AG04450 (cell line): Measurements from ENCODE around the gene TWNK. TPM values are rescaled to one million over a fixed set of nuclear protein-coding genes. Genes with fewer than 3 reads are reported as not detected.

Experiments used
- CTCF ChIA-PET: fragments of 300-600, 350-600 bp; formaldehyde crosslinking; extraction: SDS; loops from one replicate; lab custom pipeline; 2022; ENCODE audit warnings: antibody characterized with exemption, inconsistent platforms; lab: Charles Lee
- POLR2A ChIA-PET: fragments of 350-600 bp; formaldehyde crosslinking; extraction: SDS; loops from one replicate; lab custom pipeline; 2021; ENCODE audit warnings: antibody characterized with exemption, inconsistent platforms; lab: Yijun Ruan, JAX
- DNase-seq: peaks from one replicate; pipeline ENCODE4 v3.0.0-alpha.2; 2011; ENCODE audit warnings: low read depth, low spot score
- H3K27ac ChIP-seq: one replicate; pipeline ENCODE4 v1.5.1; 2012; ENCODE audit warnings: low read depth, low read length, control low read depth
- H3K27me3 ChIP-seq: one replicate; pipeline ENCODE4 v1.6.0; 2012; ENCODE audit warnings: low read length; ENCODE audit not compliant: control insufficient read depth, insufficient read depth
- H3K4me3 ChIP-seq: 2 replicates; pipeline ENCODE4 v1.5.1; 2011; ENCODE audit warnings: mild to moderate bottlenecking, low read depth, low read length, control low read depth
- H3K9me3 ChIP-seq: 2 replicates; pipeline ENCODE4 v1.5.1; 2012; ENCODE audit warnings: low read length; ENCODE audit not compliant: control insufficient read depth, insufficient read depth
- CTCF ChIP-seq: IDR thresholded peaks from 2 replicates; pipeline ENCODE4 v1.5.1; 2011; ENCODE audit warnings: low read depth, low read length, control low read depth, inconsistent platforms
- polyA plus RNA-seq: library from polyadenylated mRNA; depleted of rRNA; stranded (reverse); fragments of >200 nt; gene quantifications from 2 replicates; pipeline ENCODE4 v1.2.3, GENCODE V29; 2011

TWNK gene
- polyA plus RNA-seq, 1 experiment = 4.3 TPM

GRCh38 chr10:101016814-101017213 is 29.5 kb downstream of the TWNK start:
- TF ChIP-seq CTCF = no peak
- no peaks in the 10 kb centered on the region for H3K27me3 ChIP-seq
- no peak for DNase-seq
- H3K9me3 ChIP-seq = no peaks in the 10 kb centered on the region
- POLR2A ChIA-PET = no interaction called here
- no peak overlapping the region for H3K4me3 ChIP-seq
- CTCF ChIA-PET = interaction anchor here (1.5 to 6.6 kb wide), 7 partner anchors 10 to 125 kb away, joined by 7 to 271 read pairs (median 27); partner anchors contain the start of genes KAZALD1 and LZTS2
- no peak overlapping the region for H3K27ac ChIP-seq

GRCh38 chr10:101018118-101018599 is 30.8 kb downstream of the TWNK start:
- no peak for DNase-seq
- ChIA-PET POLR2A (interaction anchor here (1.4 to 1.5 kb wide), 2 partner anchors 14 to 25 kb away, joined by 4 read pairs; no protein-coding TSS in a partner anchor), CTCF (interaction anchor here (0.6 to 6.6 kb wide), 14 partner anchors 11 to 323 kb away, joined by 3 to 271 read pairs (median 6); partner anchors contain the start of genes KAZALD1, LZTS2, PDZD7 and SFXN3)

GRCh38 chr10:101018600-101019439 is 31.5 kb downstream of the TWNK start:
- peak; percentile 78 for TF ChIP-seq CTCF
- POLR2A ChIA-PET = interaction anchor here (1.0 to 1.5 kb wide), 5 partner anchors 13 to 483 kb away, joined by 3 to 4 read pairs (median 3); partner anchors contain the start of genes HIF1AN and KAZALD1
- no peak for DNase-seq
- Histone ChIP-seq H3K4me3 (no peak overlapping the region), H3K27me3 (no peaks in the 10 kb centered on the region), H3K27ac (no peak overlapping the region), H3K9me3 (no peaks in the 10 kb centered on the region)
- CTCF ChIA-PET = interaction anchor here (0.6 to 6.6 kb wide), 25 partner anchors 11 to 739 kb away, joined by 3 to 271 read pairs (median 4); partner anchors contain the start of genes KAZALD1, LZTS2, PDZD7 and SFXN3

More at GRCh38 chr10:101018118-101018599, 30.8 kb downstream of the TWNK start:
- TF ChIP-seq CTCF = no peak
- no peaks in the 10 kb centered on the region for H3K9me3 ChIP-seq
- no peaks in the 10 kb centered on the region for H3K27me3 ChIP-seq
- H3K4me3 ChIP-seq = no peak overlapping the region
- H3K27ac ChIP-seq = no peak overlapping the region

GRCh38 chr10:101019440-101019703 is 32.0 kb downstream of the TWNK start:
- no peak overlapping the region for H3K4me3 ChIP-seq
- no peak for DNase-seq
- no peak for TF ChIP-seq CTCF
- no peaks in the 10 kb centered on the region for H3K27me3 ChIP-seq
- CTCF ChIA-PET = interaction anchor here (0.6 to 6.6 kb wide), 21 partner anchors 10 to 739 kb away, joined by 3 to 271 read pairs (median 4); partner anchors contain the start of genes KAZALD1, LZTS2, PDZD7 and SFXN3
- H3K9me3 ChIP-seq = no peaks in the 10 kb centered on the region
- POLR2A ChIA-PET = interaction anchor here (1.0 to 1.5 kb wide), 5 partner anchors 13 to 484 kb away, joined by 3 to 4 read pairs (median 3); partner anchors contain the start of genes HIF1AN and KAZALD1
- no peak overlapping the region for H3K27ac ChIP-seq
